GM12892 (cell line): Measurements from ENCODE around the gene RFTN2.

Experiments
- POLR2A ChIP-seq: IDR thresholded peaks from 2 replicates; pipeline ENCODE4 v1.6.1; 2011; ENCODE audit warnings: low read depth, low read length, control low read depth
- POLR2AphosphoS5 ChIP-seq: IDR thresholded peaks from 2 replicates; pipeline ENCODE4 v1.6.1; 2011; ENCODE audit warnings: low read depth, low read length, control low read depth

DNA sequence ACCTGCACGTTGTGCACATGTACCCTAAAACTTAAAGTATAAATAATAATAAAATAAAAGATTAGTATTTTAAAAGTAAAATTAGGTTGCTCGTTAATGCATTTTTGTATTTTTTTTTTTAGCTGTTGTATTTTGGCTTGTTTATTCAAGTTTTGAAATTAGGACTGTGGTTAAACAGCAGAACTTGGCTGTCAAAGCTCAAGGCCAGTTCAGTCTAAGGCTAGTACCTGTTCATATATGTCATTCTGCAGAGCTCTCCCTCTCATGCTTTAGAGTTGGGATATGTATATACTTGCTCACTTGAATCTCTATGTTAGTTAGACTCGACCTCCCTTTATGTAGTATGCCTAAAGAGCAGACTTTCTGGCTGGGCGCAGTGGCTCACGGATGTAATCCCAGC, 126.8 kb downstream of the RFTN2 start:
- TF ChIP-seq POLR2A (no peak), POLR2AphosphoS5 (no peak)
